ENCODE results near the gene ESYT1. TPM values are rescaled to one million over a fixed set of nuclear protein-coding genes. Genes with fewer than 3 reads are reported as not detected.

Gene ESYT1
- total and polyA plus RNA-seq, 2 donors, result 39.2 to 63.4 TPM

DNA sequence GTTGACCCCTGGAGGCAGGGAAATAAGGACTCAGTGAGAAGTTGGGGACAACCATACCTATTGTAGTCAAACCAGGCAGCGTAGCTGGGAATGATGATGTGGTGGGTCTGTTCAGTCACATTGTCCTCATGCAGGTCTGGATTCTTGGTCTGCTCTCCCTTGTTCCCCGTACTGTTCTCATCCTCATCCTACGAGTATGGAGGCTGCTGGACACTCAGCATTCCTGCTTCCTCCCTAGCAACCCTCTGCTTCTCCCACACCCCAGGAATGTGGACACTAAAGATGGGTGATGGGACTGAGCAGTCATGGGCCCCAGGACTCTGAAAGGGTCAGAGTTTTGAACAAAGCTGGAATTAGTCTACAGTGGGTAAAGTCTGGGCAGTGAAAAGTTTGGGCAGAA is 50.3 kb downstream of the ESYT1 start:
- H3K9me3 ChIP-seq (ENCODE audit: control insufficient read depth in 2 of 2, insufficient read depth in 1 of 2, low read length in 1 of 2), result no peaks in the 10 kb centered on the region
- no peaks in the 10 kb centered on the region for H3K27me3 ChIP-seq (ENCODE audit: control insufficient read depth in 2 of 2, insufficient read depth in 1 of 2, low read length in 1 of 2)
- H3K4me1 ChIP-seq (ENCODE audit: control insufficient read depth in 2 of 2, insufficient read depth in 2 of 2, low read length in 2 of 2), result no peaks in the 10 kb centered on the region
- no peak overlapping the region for H3K27ac ChIP-seq (ENCODE audit: low read depth in 1 of 2, low read length in 1 of 2)
- over 99% methylated on average over 3 of the region's 3 CpGs for WGBS
- H3K36me3 ChIP-seq (ENCODE audit: control insufficient read depth in 2 of 2, insufficient read depth in 2 of 2, low read length in 1 of 2), result peaks cover 63 to 91% of the 10 kb centered on the region in 2 donors
- no peak for DNase-seq (ENCODE audit: low read depth in 6 of 9, low spot score in 9 of 9)
- no peak overlapping the region for H3K4me3 ChIP-seq (ENCODE audit: low read length in 2 of 2)

DNA sequence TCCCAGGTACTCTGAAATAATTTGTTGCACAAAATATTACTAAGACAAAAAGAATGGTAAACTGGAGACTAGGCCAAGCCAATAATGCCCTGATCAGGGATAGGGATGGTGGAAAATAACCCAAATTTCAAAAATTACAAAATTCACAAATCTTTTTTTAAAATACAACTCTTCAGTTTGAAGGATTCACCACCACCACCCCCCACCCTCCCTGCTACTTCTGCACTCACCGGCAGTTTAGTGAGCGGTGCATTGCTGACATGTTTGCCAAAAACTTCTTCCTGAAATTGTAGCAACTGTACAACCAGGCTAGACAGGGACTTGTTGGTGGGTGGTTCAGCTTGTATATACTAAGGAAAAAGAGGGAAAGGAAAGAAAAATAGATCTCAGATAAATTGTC is 58.9 kb downstream of the ESYT1 start:
- DNase-seq (ENCODE audit: low read depth in 6 of 9, low spot score in 9 of 9), result no peak
- Histone ChIP-seq H3K9me3 (ENCODE audit: control insufficient read depth in 2 of 2, insufficient read depth in 1 of 2, low read length in 1 of 2) (no peaks in the 10 kb centered on the region), H3K4me1 (ENCODE audit: control insufficient read depth in 2 of 2, insufficient read depth in 2 of 2, low read length in 2 of 2) (peaks cover 20 to 26% of the 10 kb centered on the region in 2 donors), H3K27me3 (ENCODE audit: control insufficient read depth in 2 of 2, insufficient read depth in 1 of 2, low read length in 1 of 2) (no peaks in the 10 kb centered on the region), H3K4me3 (ENCODE audit: low read length in 2 of 2) (no peak overlapping the region), H3K36me3 (ENCODE audit: control insufficient read depth in 2 of 2, insufficient read depth in 2 of 2, low read length in 1 of 2) (peaks cover 36 to 51% of the 10 kb centered on the region in 2 donors), H3K27ac (ENCODE audit: low read depth in 1 of 2, low read length in 1 of 2) (no peak overlapping the region)
- 71% methylated on average over 2 of the region's 2 CpGs for WGBS

DNA sequence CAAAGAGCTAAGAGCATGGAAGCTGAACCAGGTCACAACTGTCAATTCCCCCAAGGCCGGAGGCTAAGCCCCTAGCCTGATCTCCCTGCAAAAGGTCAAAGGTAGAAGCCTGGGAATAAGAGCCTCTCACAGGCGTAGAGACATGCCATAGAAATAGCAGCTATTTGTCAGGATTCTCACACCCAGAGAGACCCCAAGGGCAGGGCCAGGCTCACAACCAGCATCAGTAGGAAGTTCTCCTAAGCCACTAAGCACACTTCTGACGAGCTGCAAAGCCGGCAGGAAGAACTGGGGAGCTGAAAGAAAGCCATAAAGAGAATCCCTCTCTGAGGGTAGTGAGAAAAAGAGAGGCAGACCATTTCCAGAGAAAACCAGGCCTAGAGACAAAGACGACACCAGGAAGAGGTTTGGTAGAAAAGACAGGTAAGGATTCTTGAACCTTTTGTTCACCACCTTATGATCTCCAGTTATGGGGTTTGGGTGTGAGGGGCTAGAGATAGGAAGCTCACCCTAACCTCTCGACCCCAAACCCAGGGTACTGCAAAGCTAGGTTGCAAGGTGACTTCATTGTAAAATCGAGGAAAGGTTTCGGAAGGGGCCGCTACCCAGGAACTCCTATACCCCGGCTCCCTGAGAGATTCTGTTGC is 60.2 kb downstream of the ESYT1 start:
- peak overlapping the region; percentile 92 to 94 for H3K27ac ChIP-seq (ENCODE audit: low read depth in 1 of 2, low read length in 1 of 2)

DNA sequence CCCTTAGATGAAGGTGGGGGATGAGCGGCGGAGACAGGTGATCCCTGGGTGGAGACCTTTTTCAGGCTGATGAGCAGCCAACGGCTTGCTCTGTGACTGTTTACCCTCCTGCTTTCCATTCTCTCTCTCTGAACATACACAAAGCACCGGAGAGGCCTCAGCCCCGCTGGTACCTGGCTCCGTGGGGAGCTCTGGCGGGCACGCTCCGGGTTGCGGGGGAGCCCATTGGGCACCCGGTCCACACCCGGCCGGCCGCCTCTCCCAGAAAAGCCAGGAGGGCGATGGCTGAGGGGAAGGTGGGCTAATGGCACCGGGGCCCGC is 60.7 kb downstream of the ESYT1 start:
- Histone ChIP-seq H3K36me3 (ENCODE audit: control insufficient read depth in 2 of 2, insufficient read depth in 2 of 2, low read length in 1 of 2) (peaks cover 25 to 35% of the 10 kb centered on the region in 2 donors), H3K4me3 (ENCODE audit: low read length in 2 of 2) (peak overlapping the region; percentile 92 to 95), H3K9me3 (ENCODE audit: control insufficient read depth in 2 of 2, insufficient read depth in 1 of 2, low read length in 1 of 2) (no peaks in the 10 kb centered on the region), H3K27ac (ENCODE audit: low read depth in 1 of 2, low read length in 1 of 2) (peak overlapping the region; percentile 92 to 94), H3K4me1 (ENCODE audit: control insufficient read depth in 2 of 2, insufficient read depth in 2 of 2, low read length in 2 of 2) (peaks cover 20 to 26% of the 10 kb centered on the region in 2 donors), H3K27me3 (ENCODE audit: control insufficient read depth in 2 of 2, insufficient read depth in 1 of 2, low read length in 1 of 2) (no peaks in the 10 kb centered on the region)
- DNase-seq (ENCODE audit: low read depth in 6 of 9, low spot score in 9 of 9), result peak in 5 of 9 donors; percentile 13 to 59 (median 38)
- under 1% methylated on average over 17 of the region's 17 CpGs for WGBS

More for the DNA sequence above, 60.2 kb downstream of the ESYT1 start:
- peak in 5 of 9 donors; percentile 12 to 62 (median 28) for DNase-seq (ENCODE audit: low read depth in 6 of 9, low spot score in 9 of 9)
- Histone ChIP-seq H3K36me3 (ENCODE audit: control insufficient read depth in 2 of 2, insufficient read depth in 2 of 2, low read length in 1 of 2) (peaks cover 28 to 40% of the 10 kb centered on the region in 2 donors), H3K4me3 (ENCODE audit: low read length in 2 of 2) (peak overlapping the region; percentile 92 to 95), H3K27me3 (ENCODE audit: control insufficient read depth in 2 of 2, insufficient read depth in 1 of 2, low read length in 1 of 2) (no peaks in the 10 kb centered on the region), H3K4me1 (ENCODE audit: control insufficient read depth in 2 of 2, insufficient read depth in 2 of 2, low read length in 2 of 2) (peaks cover 20 to 26% of the 10 kb centered on the region in 2 donors), H3K9me3 (ENCODE audit: control insufficient read depth in 2 of 2, insufficient read depth in 1 of 2, low read length in 1 of 2) (no peaks in the 10 kb centered on the region)
- 15% methylated on average over 10 of the region's 10 CpGs for WGBS

DNA sequence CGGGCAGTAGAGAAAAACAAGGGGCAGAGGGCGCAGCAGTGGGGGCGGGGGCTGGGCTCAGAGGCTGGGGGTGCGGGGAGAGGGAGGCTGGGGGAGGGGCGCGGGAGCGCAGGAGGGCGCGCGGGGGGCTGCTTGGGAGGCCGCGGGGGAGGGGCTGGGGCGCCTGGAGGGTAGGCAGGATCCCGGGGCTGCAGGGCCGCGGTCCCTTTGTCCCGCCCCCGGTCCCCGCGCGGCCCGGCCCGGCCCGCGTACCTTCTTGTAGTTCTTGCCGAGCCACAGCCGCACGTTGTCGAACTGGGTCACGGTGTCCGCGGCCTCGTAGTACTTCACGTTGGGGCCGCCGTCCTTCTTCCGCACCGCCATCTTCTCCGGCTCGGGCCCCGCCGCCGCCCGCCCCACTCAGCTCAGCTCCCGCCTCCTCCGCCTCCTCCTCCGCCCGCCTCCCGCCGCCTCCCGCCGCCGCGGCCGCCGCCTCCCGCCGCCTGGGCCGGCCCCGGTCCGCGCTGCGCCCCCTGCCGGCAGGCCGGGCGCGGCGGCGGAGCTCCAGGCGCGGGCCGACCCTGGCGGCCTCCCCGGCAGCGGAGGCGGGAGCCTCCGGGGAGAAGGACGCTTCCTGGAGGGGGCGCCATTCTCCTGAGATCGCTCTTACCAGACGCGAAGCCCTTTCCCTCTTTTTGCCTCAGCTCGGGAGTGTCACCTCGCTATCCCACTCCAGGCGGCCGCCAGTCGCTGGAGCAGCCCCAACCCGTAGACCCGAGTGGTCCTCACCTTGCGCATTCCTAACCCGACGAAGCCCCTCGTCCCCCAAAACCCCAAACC is 61.2 kb downstream of the ESYT1 start, which contains the start of gene SMARCC2:
TSS of gene SMARCC2 (minus strand) at position 385 of the 819 bp plus-strand sequence. CDS start at position 363, 22 bp downstream.
- peak in 8 of 9 donors; percentile 68 to 90 (median 80) for DNase-seq (ENCODE audit: low read depth in 6 of 9, low spot score in 9 of 9)
- H3K9me3 ChIP-seq (ENCODE audit: control insufficient read depth in 2 of 2, insufficient read depth in 1 of 2, low read length in 1 of 2), result no peaks in the 10 kb centered on the region
- H3K36me3 ChIP-seq (ENCODE audit: control insufficient read depth in 2 of 2, insufficient read depth in 2 of 2, low read length in 1 of 2), result peaks cover 20 to 31% of the 10 kb centered on the region in 2 donors
- H3K4me3 ChIP-seq (ENCODE audit: low read length in 2 of 2), result peak within 1 kb of the TSS; percentile 93 to 95
- under 1% methylated on average over 92 of the region's 93 CpGs for WGBS
- peak within 1 kb of the TSS; percentile 94 for H3K27ac ChIP-seq (ENCODE audit: low read depth in 1 of 2, low read length in 1 of 2)
- H3K4me1 ChIP-seq (ENCODE audit: control insufficient read depth in 2 of 2, insufficient read depth in 2 of 2, low read length in 2 of 2), result peaks cover 20 to 26% of the 10 kb centered on the region in 2 donors
- no peaks in the 10 kb centered on the region for H3K27me3 ChIP-seq (ENCODE audit: control insufficient read depth in 2 of 2, insufficient read depth in 1 of 2, low read length in 1 of 2)

DNA sequence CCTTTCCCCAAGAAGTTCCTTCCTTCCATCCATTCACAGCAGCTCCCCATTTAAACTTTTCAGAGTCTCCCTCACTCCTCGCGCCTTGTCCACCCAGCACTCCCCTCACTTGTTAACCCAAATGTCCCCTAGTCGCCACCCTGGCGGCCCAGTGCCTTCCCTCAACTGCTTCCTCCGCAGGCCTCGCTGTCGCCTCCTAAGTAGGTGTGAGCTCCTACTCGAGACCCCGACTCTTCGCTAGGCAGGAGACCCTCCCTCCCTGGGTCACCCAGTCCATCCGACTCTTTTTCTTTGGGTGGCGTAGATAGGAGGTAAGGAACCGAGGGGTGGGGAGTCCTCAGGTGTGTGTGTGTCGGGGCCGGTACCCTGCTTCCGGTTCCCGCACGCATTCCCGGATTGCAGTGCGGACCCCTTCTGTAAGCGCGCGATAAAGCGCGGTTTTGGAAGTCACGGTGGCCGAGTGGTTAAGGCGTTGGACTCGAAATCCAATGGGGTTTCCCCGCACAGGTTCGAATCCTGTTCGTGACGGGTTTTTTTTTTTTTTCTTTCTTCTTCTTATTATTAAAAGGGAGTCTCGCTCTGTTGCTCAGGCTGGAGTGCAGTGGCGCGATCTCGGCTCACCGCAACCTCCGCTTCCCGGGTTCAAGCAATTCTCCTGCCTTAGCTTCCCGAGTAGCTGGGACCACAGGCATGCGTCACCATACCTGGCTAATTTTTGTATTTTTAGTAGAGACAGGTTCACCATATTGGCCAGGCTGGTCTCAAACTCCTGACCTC is 62.0 kb downstream of the ESYT1 start:
- peak overlapping the region; percentile 94 for H3K27ac ChIP-seq (ENCODE audit: low read depth in 1 of 2, low read length in 1 of 2)
- H3K27me3 ChIP-seq (ENCODE audit: control insufficient read depth in 2 of 2, insufficient read depth in 1 of 2, low read length in 1 of 2), result no peaks in the 10 kb centered on the region
- WGBS, result 1% methylated on average over 42 of the region's 42 CpGs
- DNase-seq (ENCODE audit: low read depth in 6 of 9, low spot score in 9 of 9), result peak; percentile 61 to 92 (median 73)
- H3K4me3 ChIP-seq (ENCODE audit: low read length in 2 of 2), result peak overlapping the region; percentile 93 to 95
- H3K36me3 ChIP-seq (ENCODE audit: control insufficient read depth in 2 of 2, insufficient read depth in 2 of 2, low read length in 1 of 2), result peaks cover 12 to 26% of the 10 kb centered on the region in 2 donors
- peaks cover 20 to 26% of the 10 kb centered on the region in 2 donors for H3K4me1 ChIP-seq (ENCODE audit: control insufficient read depth in 2 of 2, insufficient read depth in 2 of 2, low read length in 2 of 2)
- no peaks in the 10 kb centered on the region for H3K9me3 ChIP-seq (ENCODE audit: control insufficient read depth in 2 of 2, insufficient read depth in 1 of 2, low read length in 1 of 2)

DNA sequence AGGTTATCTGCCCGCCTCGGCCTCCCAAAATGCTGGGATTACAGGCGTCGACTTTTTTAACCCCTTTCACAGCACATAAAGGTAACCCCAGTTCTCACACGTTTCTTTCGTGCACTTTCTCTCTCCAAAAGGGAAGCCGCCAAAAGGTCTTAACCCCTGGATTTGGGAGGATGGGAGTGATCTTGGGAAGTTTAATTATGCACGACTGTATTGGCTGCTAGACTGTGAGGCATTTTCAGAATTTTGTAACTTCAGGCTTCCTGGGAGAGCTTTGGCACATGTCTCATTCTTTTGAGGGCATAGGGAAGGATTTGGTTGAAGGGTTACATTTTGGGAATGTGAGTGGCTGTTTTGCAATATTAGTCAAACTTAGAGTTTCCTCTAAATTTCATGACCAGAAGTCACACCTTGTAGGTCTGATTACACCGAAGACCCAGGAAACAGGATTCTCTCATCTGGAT is 62.7 kb downstream of the ESYT1 start:
- WGBS, result 44% methylated on average over 9 of the region's 9 CpGs
- no peaks in the 10 kb centered on the region for H3K27me3 ChIP-seq (ENCODE audit: control insufficient read depth in 2 of 2, insufficient read depth in 1 of 2, low read length in 1 of 2)
- H3K27ac ChIP-seq (ENCODE audit: low read depth in 1 of 2, low read length in 1 of 2), result peak overlapping the region in 1 of 2 donors; percentile 42
- H3K4me3 ChIP-seq (ENCODE audit: low read length in 2 of 2), result peak overlapping the region; percentile 93 to 95
- peaks cover 20 to 26% of the 10 kb centered on the region in 2 donors for H3K4me1 ChIP-seq (ENCODE audit: control insufficient read depth in 2 of 2, insufficient read depth in 2 of 2, low read length in 2 of 2)
- DNase-seq (ENCODE audit: low read depth in 6 of 9, low spot score in 9 of 9), result peak in 1 of 9 donors; percentile 10
- H3K36me3 ChIP-seq (ENCODE audit: control insufficient read depth in 2 of 2, insufficient read depth in 2 of 2, low read length in 1 of 2), result peaks cover 8 to 21% of the 10 kb centered on the region in 2 donors
- no peaks in the 10 kb centered on the region for H3K9me3 ChIP-seq (ENCODE audit: control insufficient read depth in 2 of 2, insufficient read depth in 1 of 2, low read length in 1 of 2)

DNA sequence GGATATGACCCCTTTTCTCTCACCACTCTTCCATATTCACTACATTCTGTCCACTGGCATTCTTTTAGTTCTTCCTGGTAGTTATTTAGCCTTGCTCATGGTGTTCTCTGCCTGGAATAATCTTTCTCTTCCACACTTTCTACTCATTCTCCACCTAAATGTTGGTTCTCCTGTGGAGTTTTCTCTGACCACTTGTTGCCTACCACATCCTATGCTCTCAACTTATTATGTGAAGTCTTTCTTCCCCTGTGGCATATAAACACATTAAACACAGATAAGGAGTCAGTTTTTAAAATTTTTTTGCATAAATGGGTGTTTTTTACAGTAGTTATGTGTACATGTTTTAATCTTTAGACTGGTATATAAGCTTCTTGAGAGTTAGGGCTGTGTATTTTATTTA is 64.5 kb downstream of the ESYT1 start:
- H3K4me1 ChIP-seq (ENCODE audit: control insufficient read depth in 2 of 2, insufficient read depth in 2 of 2, low read length in 2 of 2), result peaks cover 13 to 18% of the 10 kb centered on the region in 2 donors
- peaks cover 0 to 5% of the 10 kb centered on the region in 2 donors for H3K36me3 ChIP-seq (ENCODE audit: control insufficient read depth in 2 of 2, insufficient read depth in 2 of 2, low read length in 1 of 2)
- H3K27me3 ChIP-seq (ENCODE audit: control insufficient read depth in 2 of 2, insufficient read depth in 1 of 2, low read length in 1 of 2), result no peaks in the 10 kb centered on the region
- H3K9me3 ChIP-seq (ENCODE audit: control insufficient read depth in 2 of 2, insufficient read depth in 1 of 2, low read length in 1 of 2), result no peaks in the 10 kb centered on the region
- H3K4me3 ChIP-seq (ENCODE audit: low read length in 2 of 2), result no peak overlapping the region
- H3K27ac ChIP-seq (ENCODE audit: low read depth in 1 of 2, low read length in 1 of 2), result no peak overlapping the region
- DNase-seq (ENCODE audit: low read depth in 6 of 9, low spot score in 9 of 9), result no peak

Data from thymus (tissue), 11 donors.